AG10803 (cell line): Measurements from ENCODE around the gene TMEM178B.

Experiments
- DNase-seq: peaks from one replicate; pipeline ENCODE4 v3.0.0; 2010; ENCODE audit warnings: low read depth
- H3K4me3 ChIP-seq: 2 replicates; pipeline ENCODE4 v1.5.1; 2011; ENCODE audit warnings: mild to moderate bottlenecking, low read length, control low read depth
- CTCF ChIP-seq: conservative IDR thresholded peaks from 2 replicates; pipeline ENCODE4 v1.5.1; 2011; ENCODE audit warnings: mild to moderate bottlenecking, low read length, control low read depth, inconsistent platforms

The TMEM178B gene

GRCh38 chr7:141306081-141306480, 232.2 kb downstream of the TMEM178B start:
- no peak overlapping the region for H3K4me3 ChIP-seq
- no peak for TF ChIP-seq CTCF
- no peak for DNase-seq

GRCh38 chr7:141312395-141312794, 238.5 kb downstream of the TMEM178B start:
- no peak overlapping the region for H3K4me3 ChIP-seq
- no peak for TF ChIP-seq CTCF
- DNase-seq = no peak

DNA sequence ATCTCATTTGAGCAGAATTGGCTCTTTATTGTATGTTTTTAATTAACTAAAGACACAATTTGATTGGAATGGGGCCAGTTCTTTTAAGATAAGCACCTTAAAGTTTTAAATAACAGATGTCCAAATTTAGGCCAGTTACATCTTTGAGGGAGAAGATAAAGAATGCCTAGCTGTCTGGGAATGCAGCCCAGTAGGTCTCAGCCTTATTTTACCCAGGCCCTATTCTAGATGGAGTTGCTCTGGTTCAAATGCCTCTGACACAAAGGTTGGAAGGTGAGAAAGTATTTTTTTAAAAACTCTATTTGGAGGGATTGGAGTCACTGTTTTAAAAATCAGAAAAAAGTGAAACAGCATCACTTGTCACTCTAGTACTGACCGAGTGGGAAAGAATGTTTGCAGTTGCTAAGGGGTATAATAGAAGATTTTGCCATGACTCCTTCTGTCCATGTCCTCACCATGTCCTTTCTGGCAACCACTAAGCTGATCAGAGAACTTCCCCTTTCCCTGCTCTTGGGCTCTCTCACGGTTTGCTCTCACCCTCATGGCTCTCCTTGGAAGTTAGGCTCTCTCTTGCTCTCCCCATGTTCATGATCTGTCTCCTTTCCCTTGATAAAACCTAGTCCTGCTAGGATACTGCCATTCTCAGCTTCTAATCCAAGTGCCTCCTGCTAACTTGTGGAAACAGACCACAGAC, 239.1 kb downstream of the TMEM178B start:
- no peak overlapping the region for H3K4me3 ChIP-seq
- DNase-seq = no peak
- no peak for TF ChIP-seq CTCF

DNA sequence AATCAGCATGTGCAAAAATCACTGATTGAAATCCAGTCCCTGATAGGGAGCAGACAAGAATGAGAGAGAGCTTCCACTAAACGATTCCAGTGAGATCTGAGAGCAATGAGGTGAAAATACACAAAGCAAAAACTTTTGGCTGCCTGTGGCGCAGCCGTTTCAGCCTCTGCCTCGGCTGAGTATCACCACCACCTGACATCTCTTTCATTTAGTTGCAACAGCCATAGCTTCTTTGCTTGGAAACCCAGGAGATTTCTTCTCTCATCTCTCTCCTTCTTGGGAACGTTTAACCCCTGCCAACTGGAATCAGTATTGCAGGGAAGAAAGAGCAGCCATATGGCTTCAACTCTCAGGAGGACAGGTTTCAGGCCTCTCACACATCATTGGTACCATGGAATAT, 240.0 kb downstream of the TMEM178B start:
- DNase-seq = no peak
- TF ChIP-seq CTCF = no peak
- H3K4me3 ChIP-seq = no peak overlapping the region

- H3K4me3 ChIP-seq = no peak overlapping the region
- no peak for TF ChIP-seq CTCF
- DNase-seq = no peak
These were observed 243.2 kb downstream of the TMEM178B start for GRCh38 chr7:141317033-141317585.

DNA sequence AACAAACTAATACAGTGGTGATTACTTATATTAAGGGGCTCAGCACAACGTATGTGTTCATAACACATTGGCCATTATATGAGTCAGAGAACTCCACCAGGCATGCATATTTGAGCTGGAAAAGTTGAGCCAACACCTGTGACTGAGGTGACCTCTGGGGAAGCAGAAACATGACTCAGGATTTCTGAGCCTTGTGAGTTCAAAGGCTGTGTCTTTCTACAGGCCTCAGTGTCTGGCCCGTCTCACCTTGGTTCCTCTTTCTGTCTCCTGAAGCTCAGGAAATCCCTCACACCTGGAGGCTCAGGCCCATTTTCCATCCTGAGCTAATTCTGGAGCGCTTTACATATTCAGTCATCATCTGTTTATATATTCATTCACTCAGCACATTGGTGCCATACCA, 246.4 kb downstream of the TMEM178B start:
- no peak for TF ChIP-seq CTCF
- H3K4me3 ChIP-seq = no peak overlapping the region
- DNase-seq = no peak

GRCh38 chr7:141322383-141322782, 248.5 kb downstream of the TMEM178B start:
- no peak for DNase-seq
- no peak for TF ChIP-seq CTCF
- H3K4me3 ChIP-seq = no peak overlapping the region
